SH-SY5Y (cell line): ENCODE data around the gene DAB2.

Experiments
- GATA2 ChIP-seq: IDR thresholded peaks from 2 replicates; pipeline ENCODE4 v1.6.1; 2011; ENCODE audit warnings: mild to moderate bottlenecking, low read depth, low read length
- GATA3 ChIP-seq: IDR thresholded peaks from 2 replicates; pipeline ENCODE4 v1.6.1; 2011; ENCODE audit warnings: low read depth, mild to moderate bottlenecking, low read length, moderate library complexity

DAB2 gene

GRCh38 chr5:39417979-39418378 lies 6.8 kb downstream of the DAB2 start:
- no peak for TF ChIP-seq GATA3

- no peak for TF ChIP-seq GATA2
- TF ChIP-seq GATA3 = no peak
Measured at GRCh38 chr5:39415201-39415600, 9.6 kb downstream of the DAB2 start.

- TF ChIP-seq GATA3 = no peak
Measured at GRCh38 chr5:39414426-39414825, 10.4 kb downstream of the DAB2 start.

GRCh38 chr5:39413771-39414170 lies 11.0 kb downstream of the DAB2 start:
- TF ChIP-seq GATA2 = no peak

GRCh38 chr5:39412721-39413394 lies 11.9 kb downstream of the DAB2 start:
- TF ChIP-seq GATA2 = no peak
- no peak for TF ChIP-seq GATA3

GRCh38 chr5:39411985-39412384 lies 12.8 kb downstream of the DAB2 start:
- no peak for TF ChIP-seq GATA3
- no peak for TF ChIP-seq GATA2

GRCh38 chr5:39411061-39411460 lies 13.7 kb downstream of the DAB2 start:
- TF ChIP-seq GATA3 (no peak), GATA2 (no peak)

- TF ChIP-seq GATA2 = no peak
- TF ChIP-seq GATA3 = no peak
Measured at GRCh38 chr5:39409033-39409432, 15.7 kb downstream of the DAB2 start.

GRCh38 chr5:39405083-39405843 lies 19.5 kb downstream of the DAB2 start:
- TF ChIP-seq GATA3 (no peak), GATA2 (no peak)

GRCh38 chr5:39400713-39401578 lies 23.8 kb downstream of the DAB2 start:
- no peak for TF ChIP-seq GATA3
- no peak for TF ChIP-seq GATA2

GRCh38 chr5:39399135-39400036 lies 25.4 kb downstream of the DAB2 start:
- TF ChIP-seq GATA3 (no peak), GATA2 (no peak)

GRCh38 chr5:39396843-39397242 lies 27.9 kb downstream of the DAB2 start:
- no peak for TF ChIP-seq GATA2
- TF ChIP-seq GATA3 = no peak

GRCh38 chr5:39395521-39395920 lies 29.3 kb downstream of the DAB2 start:
- TF ChIP-seq GATA2 (no peak), GATA3 (no peak)

GRCh38 chr5:39394946-39395345 lies 29.8 kb downstream of the DAB2 start:
- no peak for TF ChIP-seq GATA3
- TF ChIP-seq GATA2 = no peak

- TF ChIP-seq GATA2 (no peak), GATA3 (no peak)
Measured at GRCh38 chr5:39390945-39391344, 33.8 kb downstream of the DAB2 start.
